ENCODE results near the gene RNF212.

DNA sequence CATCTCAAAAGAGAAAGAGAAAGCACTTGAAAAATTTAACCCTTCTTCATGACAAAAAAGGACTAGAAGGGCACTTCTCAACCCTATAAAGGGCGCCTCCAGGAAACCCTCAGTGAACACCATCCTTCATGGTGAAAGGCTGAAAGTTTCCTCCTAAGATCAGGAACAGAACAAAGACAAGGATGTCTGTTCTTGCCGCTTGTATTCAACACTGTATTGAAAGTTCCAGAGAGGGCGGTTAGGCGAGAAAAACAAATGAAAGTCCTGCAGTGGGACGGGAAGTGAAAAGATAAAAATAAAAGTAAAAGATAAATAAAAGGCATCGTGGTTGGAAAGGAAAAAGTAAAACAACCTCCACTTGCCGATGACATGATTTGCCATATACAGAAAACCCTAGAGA, 50.9 kb downstream of the RNF212 start:
- TF ChIP-seq EZH2phosphoT487 (IDR thresholded peaks at IDR 0.05; ENCODE audit: insufficient read depth, low read depth), result no peak
- no peak for TF ChIP-seq EZH2 (IDR thresholded peaks at IDR 0.05; ENCODE audit: insufficient read depth, poor library complexity, severe bottlenecking)

All from GM23248 (cell line).